B cell (primary cell): ENCODE data around the gene MED25. TPM values are rescaled to one million over a fixed set of nuclear protein-coding genes. Genes with fewer than 3 reads are reported as not detected.

Experiments used
- ATAC-seq: fragments of 200-7000 bp; cut with Tn5 transposase; one replicate; pipeline ENCODE4 v1.10.0; 2021; ENCODE audit warnings: low read depth, mild to moderate bottlenecking, moderate number of reproducible peaks, moderate library complexity
- CTCF ChIA-PET: fragments of 350-600 bp; sonication (Branson Sonifier 250); formaldehyde crosslinking; loops from one replicate; lab custom pipeline; 2021; ENCODE audit warnings: antibody characterized with exemption, inconsistent platforms; lab: Charles Lee
- POLR2A ChIA-PET: fragments of 350-600 bp; sonication (Branson Sonifier 250); formaldehyde crosslinking; loops from one replicate; lab custom pipeline; 2021; ENCODE audit warnings: antibody characterized with exemption; lab: Charles Lee
- DNase-seq: peaks from one replicate; pipeline ENCODE4 v3.0.0; 2013
- H2AFZ ChIP-seq: 2 replicates; pipeline ENCODE4 v1.6.1; 2012; ENCODE audit warnings: mild to moderate bottlenecking, low read depth, low read length; ENCODE audit not compliant: insufficient read depth, poor library complexity, severe bottlenecking
- H3K27ac ChIP-seq, 2 donors: 1 replicate in 1 of 2; 2 replicates in 1 of 2; pipeline ENCODE4 v1.5.1; 2012 to 2013; ENCODE audit warnings: low read length in 2 of 2, mild to moderate bottlenecking in 2 of 2, moderate library complexity in 1 of 2
- H3K27me3 ChIP-seq, 4 experiments: fragments of 200-600 bp in 1 of 4; sonication (generic) in 1 of 4; replicated peaks in 1 of 4; 1 replicate in 2 of 4; 2 replicates in 2 of 4; pipeline versions ENCODE4 v1.6.1 to v1.7.0; 2013 to 2016; ENCODE audit warnings: low read length in 3 of 4, mild to moderate bottlenecking in 2 of 4, mixed read lengths in 1 of 4, moderate library complexity in 1 of 4; ENCODE audit not compliant: insufficient read depth in 4 of 4, control insufficient read depth in 3 of 4; ENCODE audit errors: control extremely low read depth in 1 of 4
- H3K36me3 ChIP-seq, 2 experiments: replicated peaks in 1 of 2; 1 replicate in 1 of 2; 2 replicates in 1 of 2; pipeline versions ENCODE4 v1.6.1 to v1.7.1; 2013; ENCODE audit warnings: low read length in 1 of 2; ENCODE audit not compliant: insufficient read depth in 2 of 2, control insufficient read depth in 1 of 2; ENCODE audit errors: control extremely low read depth in 1 of 2, extremely low read depth in 1 of 2
- H3K4me1 ChIP-seq, 2 donors: fragments of 200-600 bp in 1 of 2; sonication (generic) in 1 of 2; 1 replicate in 1 of 2; 2 replicates in 1 of 2; pipeline versions ENCODE4 v1.5.1 to v1.6.1; 2013 to 2017; ENCODE audit warnings: low read length in 2 of 2; ENCODE audit not compliant: control insufficient read depth in 2 of 2, insufficient read depth in 2 of 2
- H3K4me2 ChIP-seq: replicated peaks from 2 replicates; pipeline ENCODE3; 2012; ENCODE audit warnings: mild to moderate bottlenecking, low read depth, low read length; ENCODE audit not compliant: poor library complexity, severe bottlenecking
- H3K4me3 ChIP-seq, 5 experiments: fragments of 200-600 bp in 1 of 5; sonication (generic) in 1 of 5; 1 replicate in 3 of 5; 2 replicates in 2 of 5; pipeline versions ENCODE4 v1.5.1 to v1.7.0; 2011 to 2016; ENCODE audit warnings: low read length in 4 of 5, mild to moderate bottlenecking in 4 of 5, low read depth in 2 of 5, control low read depth in 1 of 5, moderate library complexity in 1 of 5; ENCODE audit not compliant: insufficient read depth in 1 of 5; ENCODE audit errors: control extremely low read depth in 1 of 5, extremely low read depth in 1 of 5
- H3K79me2 ChIP-seq: fragments of 200-600 bp; sonication (generic); one replicate; pipeline ENCODE4 v1.6.0; 2016; ENCODE audit warnings: low read length; ENCODE audit not compliant: control insufficient read depth, insufficient read depth
- H3K9ac ChIP-seq: fragments of 200-600 bp; sonication (generic); 2 replicates; pipeline ENCODE4 v1.6.1; 2017; ENCODE audit warnings: mild to moderate bottlenecking, low read length, moderate library complexity
- H3K9me3 ChIP-seq, 3 donors: one replicate each; pipeline versions ENCODE4 v1.6.1 to v1.7.1; 2013; ENCODE audit warnings: low read length in 2 of 3; ENCODE audit not compliant: control insufficient read depth in 2 of 3, insufficient read depth in 1 of 3; ENCODE audit errors: control extremely low read depth in 1 of 3
- H4K20me1 ChIP-seq: 2 replicates; pipeline ENCODE4 v1.6.0; 2012; ENCODE audit warnings: mild to moderate bottlenecking, low read length; ENCODE audit not compliant: insufficient read depth, control insufficient read depth, poor library complexity, severe bottlenecking
- H3K27ac Mint-ChIP-seq: one replicate; pipeline ENCODE4 v1.8.0; 2021; ENCODE audit warnings: mixed read lengths
- H3K27me3 Mint-ChIP-seq: one replicate; pipeline ENCODE4 v1.8.0; 2021; ENCODE audit warnings: mixed read lengths
- H3K4me1 Mint-ChIP-seq: one replicate; pipeline ENCODE4 v1.8.0; 2021; ENCODE audit warnings: mixed read lengths
- H3K4me3 Mint-ChIP-seq: one replicate; pipeline ENCODE4 v1.8.0; 2021; ENCODE audit warnings: mixed read lengths
- H3K9me3 Mint-ChIP-seq: one replicate; pipeline ENCODE4 v1.8.0; 2022; ENCODE audit warnings: mixed read lengths; ENCODE audit not compliant: insufficient read depth
- EZH2 ChIP-seq: IDR thresholded peaks from 2 replicates; pipeline ENCODE4 v1.6.1; 2012; ENCODE audit warnings: borderline replicate concordance, low read depth, mild to moderate bottlenecking, moderate library complexity, low read length; ENCODE audit not compliant: insufficient read depth, poor library complexity, severe bottlenecking
- WGBS: methylation state at CpG from one replicate; pipeline ENCODE4 v1.1.5; 2013; ENCODE audit warnings: missing lambda C conversion rate; ENCODE audit not compliant: insufficient coverage; 5-methylcytosine and 5-hydroxymethylcytosine counted together
- intact Hi-C: fragments of 100-400 bp; cut with micrococcal nuclease; formaldehyde crosslinking; loops from one replicate; pipeline ENCODE4 v1.10.0; 2022
- polyA plus RNA-seq: library from polyadenylated mRNA; depleted of rRNA; stranded (reverse); fragments of >200 nt; gene quantifications from 2 replicates; pipeline ENCODE4 v1.2.3, GENCODE V29; 2012
- total RNA-seq, 2 donors: library from RNA; stranded (reverse); fragments of 120-200 nt in 1 of 2; gene quantifications; 1 replicate in 1 of 2; 2 replicates in 1 of 2; pipeline versions ENCODE4 v1.2.3 to v1.2.4, GENCODE V29; 2013 to 2022
- TF ChIP-seq, protein P1 (sequence below): fragments of 200-600 bp; IDR thresholded peaks from one replicate; pipeline ENCODE4 v1.8.0; 2022; ENCODE audit warnings: antibody characterized with exemption, mild to moderate bottlenecking

MED25 gene
- total and polyA plus RNA-seq, 2 donors (not counting 1 experiment from before 2014, with no cell fraction given), result 93.0 to 126 TPM

DNA sequence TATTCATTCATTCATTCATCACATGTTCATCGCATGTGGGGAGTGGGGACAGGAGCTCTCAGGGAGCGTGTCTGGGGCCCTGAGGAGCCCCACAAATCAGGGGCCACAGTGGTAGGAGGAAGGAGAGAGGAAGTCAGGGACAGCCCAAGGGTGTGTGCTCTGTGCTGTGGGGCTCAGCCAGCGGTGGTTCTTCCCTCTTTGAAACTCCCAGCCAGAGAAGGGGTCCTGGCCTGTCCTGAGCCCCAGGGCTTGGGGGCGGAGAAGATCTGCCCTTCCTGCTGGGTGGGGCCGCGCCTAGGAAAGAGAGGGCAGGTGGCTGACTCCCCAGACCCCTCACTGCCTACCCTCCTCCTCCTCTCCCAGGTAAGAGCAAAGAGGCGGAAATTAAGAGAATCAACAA, 36.7 kb upstream of the MED25 start:
- no peaks in the 10 kb centered on the region for H3K27me3 ChIP-seq
- CTCF ChIA-PET, result no interaction called here
- intact Hi-C loops, result no loop called here
- H3K79me2 ChIP-seq, result peaks cover 37% of the 10 kb centered on the region
- no peak for TF ChIP-seq EZH2
- TF ChIP-seq, protein P1, sequence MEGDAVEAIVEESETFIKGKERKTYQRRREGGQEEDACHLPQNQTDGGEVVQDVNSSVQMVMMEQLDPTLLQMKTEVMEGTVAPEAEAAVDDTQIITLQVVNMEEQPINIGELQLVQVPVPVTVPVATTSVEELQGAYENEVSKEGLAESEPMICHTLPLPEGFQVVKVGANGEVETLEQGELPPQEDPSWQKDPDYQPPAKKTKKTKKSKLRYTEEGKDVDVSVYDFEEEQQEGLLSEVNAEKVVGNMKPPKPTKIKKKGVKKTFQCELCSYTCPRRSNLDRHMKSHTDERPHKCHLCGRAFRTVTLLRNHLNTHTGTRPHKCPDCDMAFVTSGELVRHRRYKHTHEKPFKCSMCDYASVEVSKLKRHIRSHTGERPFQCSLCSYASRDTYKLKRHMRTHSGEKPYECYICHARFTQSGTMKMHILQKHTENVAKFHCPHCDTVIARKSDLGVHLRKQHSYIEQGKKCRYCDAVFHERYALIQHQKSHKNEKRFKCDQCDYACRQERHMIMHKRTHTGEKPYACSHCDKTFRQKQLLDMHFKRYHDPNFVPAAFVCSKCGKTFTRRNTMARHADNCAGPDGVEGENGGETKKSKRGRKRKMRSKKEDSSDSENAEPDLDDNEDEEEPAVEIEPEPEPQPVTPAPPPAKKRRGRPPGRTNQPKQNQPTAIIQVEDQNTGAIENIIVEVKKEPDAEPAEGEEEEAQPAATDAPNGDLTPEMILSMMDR, result no peak
- Mint-ChIP-seq H3K9me3 (no peaks in the 10 kb centered on the region), H3K4me1 (peaks cover 23% of the 10 kb centered on the region), H3K27me3 (no peaks in the 10 kb centered on the region), H3K27ac (peak overlapping the region; percentile 85), H3K4me3 (no peak overlapping the region)
- peaks cover 17 to 25% of the 10 kb centered on the region in 2 donors for H3K4me1 ChIP-seq
- DNase-seq (no peak), ATAC-seq (no peak)
- no peak overlapping the region for H3K9ac ChIP-seq
- H3K9me3 ChIP-seq, result no peaks in the 10 kb centered on the region
- 63% methylated on average over 2 of the region's 7 CpGs for WGBS
- H3K36me3 ChIP-seq, result peaks cover 8 to 31% of the 10 kb centered on the region in 2 experiments
- H4K20me1 ChIP-seq, result peaks cover 6% of the 10 kb centered on the region
- POLR2A ChIA-PET, result no interaction called here
- H2AFZ ChIP-seq, result no peak overlapping the region
- H3K4me3 ChIP-seq, result no peak overlapping the region
- no peak overlapping the region for H3K4me2 ChIP-seq
- H3K27ac ChIP-seq, result peak overlapping the region in 1 of 2 donors; percentile 34

DNA sequence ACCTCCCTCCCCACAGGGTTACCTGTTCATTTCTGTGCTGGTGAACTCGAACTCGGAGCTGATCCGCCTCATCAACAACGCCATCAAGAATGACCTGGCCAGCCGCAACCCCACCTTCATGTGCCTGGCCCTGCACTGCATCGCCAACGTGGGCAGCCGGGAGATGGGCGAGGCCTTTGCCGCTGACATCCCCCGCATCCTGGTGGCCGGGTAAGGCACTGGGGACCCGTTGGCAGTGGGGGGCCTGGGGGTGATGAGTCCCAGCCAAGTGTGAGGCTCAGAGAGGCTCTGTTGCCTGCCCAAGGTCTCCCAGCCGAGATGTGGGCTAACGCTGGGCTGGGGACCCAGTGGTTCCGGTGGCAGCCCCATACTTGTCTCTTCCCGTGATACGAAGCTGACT, 35.6 kb upstream of the MED25 start:
- peaks cover 8 to 31% of the 10 kb centered on the region in 2 experiments for H3K36me3 ChIP-seq
- peaks cover 35% of the 10 kb centered on the region for H3K79me2 ChIP-seq
- no peaks in the 10 kb centered on the region for H3K27me3 ChIP-seq
- POLR2A ChIA-PET, result no interaction called here
- no peaks in the 10 kb centered on the region for H3K27me3 Mint-ChIP-seq
- H3K4me2 ChIP-seq, result no peak overlapping the region
- peaks cover 23% of the 10 kb centered on the region for H3K4me1 Mint-ChIP-seq
- no peak overlapping the region for H3K9ac ChIP-seq
- H3K9me3 ChIP-seq, result no peaks in the 10 kb centered on the region
- peaks cover 17 to 25% of the 10 kb centered on the region in 2 donors for H3K4me1 ChIP-seq
- H4K20me1 ChIP-seq, result no peaks in the 10 kb centered on the region
- no peak overlapping the region for H2AFZ ChIP-seq
- H3K27ac Mint-ChIP-seq, result no peak overlapping the region
- H3K27ac ChIP-seq, result no peak overlapping the region
- CTCF ChIA-PET, result no interaction called here
- H3K9me3 Mint-ChIP-seq, result no peaks in the 10 kb centered on the region
- intact Hi-C loops, result no loop called here
- DNase-seq (no peak), ATAC-seq (no peak)
- TF ChIP-seq, protein P1, result no peak
- no peak for TF ChIP-seq EZH2
- no peak overlapping the region for H3K4me3 ChIP-seq
- no peak overlapping the region for H3K4me3 Mint-ChIP-seq
- WGBS, result 99% methylated on average over 18 of the region's 18 CpGs
